Peyer's patch (tissue), 4 donors: Measurements from ENCODE around the gene PRMT5. TPM values are rescaled to one million over a fixed set of nuclear protein-coding genes. Genes with fewer than 3 reads are reported as not detected.
A peak's percentile ranks its signal among the peaks of the same experiment; 100 is the strongest.

Source experiments
- DNase-seq, 3 donors: peaks; one replicate each; pipeline ENCODE4 v3.0.0-alpha.2; 2017 to 2019
- H3K27ac ChIP-seq, 4 donors: fragments of 200-600 bp; sonication (generic); one replicate each; pipeline ENCODE4 v1.5.1; 2016 to 2019
- H3K27me3 ChIP-seq, 2 donors: fragments of 200-600 bp; sonication (generic); one replicate each; pipeline ENCODE4 v1.5.1; 2019
- H3K36me3 ChIP-seq, 3 donors: fragments of 200-600 bp; sonication (generic); one replicate each; pipeline ENCODE4 v1.5.1; 2016 to 2019
- H3K4me1 ChIP-seq, 4 donors: fragments of 200-600 bp; sonication (generic); one replicate each; pipeline ENCODE4 v1.5.1; 2016 to 2019
- H3K4me3 ChIP-seq, 4 donors: fragments of 200-600 bp; sonication (generic); 1 replicate in 3 of 4; 2 replicates in 1 of 4; pipeline ENCODE4 v1.5.1; 2016 to 2019; ENCODE audit warnings: mild to moderate bottlenecking in 1 of 4
- H3K9me3 ChIP-seq, 4 donors: fragments of 200-600 bp; sonication (generic); one replicate each; pipeline ENCODE4 v1.5.1; 2016 to 2019; ENCODE audit warnings: mild to moderate bottlenecking in 1 of 4
- CTCF ChIP-seq, 6 experiments: fragments of 450-650 bp in 4 of 6; fragments of 200-600 bp in 2 of 6; sonication (generic) in 1 of 6; IDR thresholded peaks; one replicate each; pipeline ENCODE4 v1.5.1; 2017 to 2019; ENCODE audit warnings: antibody characterized with exemption in 6 of 6, mild to moderate bottlenecking in 3 of 6, moderate library complexity in 1 of 6
- POLR2A ChIP-seq, 2 donors: fragments of 450-650 bp; IDR thresholded peaks; one replicate each; pipeline ENCODE4 v1.5.1; 2017; ENCODE audit warnings: antibody characterized with exemption in 2 of 2, mild to moderate bottlenecking in 2 of 2, moderate library complexity in 2 of 2
- total RNA-seq, 4 donors: library from RNA; depleted of rRNA; stranded (reverse); fragments of >200 nt; gene quantifications; one replicate each; pipeline ENCODE4 v1.1.0, GENCODE V29; 2016

The PRMT5 gene
- total RNA-seq, 4 donors from 2014 or later: 20.5 to 41.3 (median 26.6) TPM

- no peaks in the 10 kb centered on the region for H3K27me3 ChIP-seq
- H3K4me3 ChIP-seq: no peak overlapping the region
- H3K36me3 ChIP-seq: peaks cover 0 to 95% (median 0%) of the 10 kb centered on the region in 3 donors
- no peak overlapping the region for H3K27ac ChIP-seq
- no peaks in the 10 kb centered on the region for H3K4me1 ChIP-seq
- TF ChIP-seq CTCF (IDR thresholded peaks at IDR 0.05) (no peak), POLR2A (IDR thresholded peaks at IDR 0.05) (no peak)
- no peaks in the 10 kb centered on the region for H3K9me3 ChIP-seq
- DNase-seq: no peak
Observed at GRCh38 chr14:22905627-22906026, 23.5 kb downstream of the PRMT5 start.

GRCh38 chr14:22903742-22904087, 25.5 kb downstream of the PRMT5 start:
- TF ChIP-seq CTCF (IDR thresholded peaks at IDR 0.05) (no peak), POLR2A (IDR thresholded peaks at IDR 0.05) (no peak)
- H3K4me3 ChIP-seq: no peak overlapping the region
- no peaks in the 10 kb centered on the region for H3K27me3 ChIP-seq
- no peak for DNase-seq
- no peak overlapping the region for H3K27ac ChIP-seq
- no peaks in the 10 kb centered on the region for H3K9me3 ChIP-seq
- H3K36me3 ChIP-seq: peaks cover 0 to 85% (median 0%) of the 10 kb centered on the region in 3 donors
- H3K4me1 ChIP-seq: no peaks in the 10 kb centered on the region

GRCh38 chr14:22901799-22902198, 27.4 kb downstream of the PRMT5 start:
- no peak overlapping the region for H3K4me3 ChIP-seq
- no peak overlapping the region for H3K27ac ChIP-seq
- H3K9me3 ChIP-seq: no peaks in the 10 kb centered on the region
- H3K4me1 ChIP-seq: no peaks in the 10 kb centered on the region
- TF ChIP-seq POLR2A (IDR thresholded peaks at IDR 0.05) (no peak), CTCF (IDR thresholded peaks at IDR 0.05) (no peak)
- H3K36me3 ChIP-seq: peaks cover 0 to 66% (median 0%) of the 10 kb centered on the region in 3 donors
- no peak for DNase-seq
- H3K27me3 ChIP-seq: no peaks in the 10 kb centered on the region

- no peaks in the 10 kb centered on the region for H3K27me3 ChIP-seq
- H3K9me3 ChIP-seq: no peaks in the 10 kb centered on the region
- H3K27ac ChIP-seq: peak overlapping the region in 2 of 4 donors; percentile 19 to 22
- H3K36me3 ChIP-seq: peaks cover 0 to 50% (median 0%) of the 10 kb centered on the region in 3 donors
- peak; percentile 54 to 67 (median 63) for DNase-seq
- H3K4me3 ChIP-seq: no peak overlapping the region
- H3K4me1 ChIP-seq: no peaks in the 10 kb centered on the region
- TF ChIP-seq POLR2A (IDR thresholded peaks at IDR 0.05) (no peak), CTCF (IDR thresholded peaks at IDR 0.05) (peak in 5 of 6 experiments; percentile 31 to 68 (median 63))
Observed at GRCh38 chr14:22900081-22900799, 28.9 kb downstream of the PRMT5 start.

GRCh38 chr14:22898302-22899090, 30.7 kb downstream of the PRMT5 start:
- Histone ChIP-seq H3K36me3 (peaks cover 0 to 33% (median 0%) of the 10 kb centered on the region in 3 donors), H3K9me3 (no peaks in the 10 kb centered on the region), H3K27ac (no peak overlapping the region), H3K27me3 (no peaks in the 10 kb centered on the region), H3K4me1 (no peaks in the 10 kb centered on the region), H3K4me3 (no peak overlapping the region)
- peak in 1 of 3 donors; percentile 1 for DNase-seq
- TF ChIP-seq CTCF (IDR thresholded peaks at IDR 0.05) (no peak), POLR2A (IDR thresholded peaks at IDR 0.05) (no peak)
